Measurements from ENCODE around the gene SKAP1.

Gene SKAP1

DNA sequence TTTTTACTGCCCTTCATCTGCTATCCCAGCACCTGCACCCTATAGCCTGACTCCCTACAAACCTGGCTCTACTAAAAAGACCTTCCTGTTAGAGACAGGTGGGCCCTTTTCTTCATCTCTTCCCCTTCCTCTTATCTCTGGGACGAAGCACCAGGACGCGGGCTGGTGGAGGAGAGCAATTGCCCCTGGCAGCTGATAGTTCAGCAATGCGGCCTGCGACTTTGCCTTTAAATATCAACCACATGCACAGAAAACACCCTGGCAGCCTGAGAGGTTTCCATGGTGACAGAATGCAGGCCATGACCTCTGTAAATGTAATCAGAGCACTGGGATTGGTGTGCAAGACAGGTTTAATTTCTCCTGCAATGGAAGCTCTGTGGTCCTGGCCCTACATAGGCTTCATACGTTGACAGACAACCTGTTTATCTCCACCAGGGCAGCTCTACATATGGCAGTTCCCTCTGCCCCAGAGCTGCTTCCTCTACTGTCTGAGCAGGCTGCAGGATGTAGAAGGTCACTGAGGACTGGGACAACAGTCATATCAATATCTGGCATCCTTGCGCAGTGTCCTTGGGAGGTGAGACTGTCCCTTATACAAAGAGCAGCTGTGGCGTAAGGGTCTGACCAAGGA is 10.0 kb upstream of the SKAP1 start:
- DNase-seq (ENCODE audit: low read depth): no peak
- TF ChIP-seq, protein P1, sequence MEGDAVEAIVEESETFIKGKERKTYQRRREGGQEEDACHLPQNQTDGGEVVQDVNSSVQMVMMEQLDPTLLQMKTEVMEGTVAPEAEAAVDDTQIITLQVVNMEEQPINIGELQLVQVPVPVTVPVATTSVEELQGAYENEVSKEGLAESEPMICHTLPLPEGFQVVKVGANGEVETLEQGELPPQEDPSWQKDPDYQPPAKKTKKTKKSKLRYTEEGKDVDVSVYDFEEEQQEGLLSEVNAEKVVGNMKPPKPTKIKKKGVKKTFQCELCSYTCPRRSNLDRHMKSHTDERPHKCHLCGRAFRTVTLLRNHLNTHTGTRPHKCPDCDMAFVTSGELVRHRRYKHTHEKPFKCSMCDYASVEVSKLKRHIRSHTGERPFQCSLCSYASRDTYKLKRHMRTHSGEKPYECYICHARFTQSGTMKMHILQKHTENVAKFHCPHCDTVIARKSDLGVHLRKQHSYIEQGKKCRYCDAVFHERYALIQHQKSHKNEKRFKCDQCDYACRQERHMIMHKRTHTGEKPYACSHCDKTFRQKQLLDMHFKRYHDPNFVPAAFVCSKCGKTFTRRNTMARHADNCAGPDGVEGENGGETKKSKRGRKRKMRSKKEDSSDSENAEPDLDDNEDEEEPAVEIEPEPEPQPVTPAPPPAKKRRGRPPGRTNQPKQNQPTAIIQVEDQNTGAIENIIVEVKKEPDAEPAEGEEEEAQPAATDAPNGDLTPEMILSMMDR (IDR thresholded peaks at IDR 0.05; ENCODE audit: low read length, missing control alignments): no peak
- H3K4me3 ChIP-seq (replicated peaks; ENCODE audit: low read depth, low read length): no peak overlapping the region

DNA sequence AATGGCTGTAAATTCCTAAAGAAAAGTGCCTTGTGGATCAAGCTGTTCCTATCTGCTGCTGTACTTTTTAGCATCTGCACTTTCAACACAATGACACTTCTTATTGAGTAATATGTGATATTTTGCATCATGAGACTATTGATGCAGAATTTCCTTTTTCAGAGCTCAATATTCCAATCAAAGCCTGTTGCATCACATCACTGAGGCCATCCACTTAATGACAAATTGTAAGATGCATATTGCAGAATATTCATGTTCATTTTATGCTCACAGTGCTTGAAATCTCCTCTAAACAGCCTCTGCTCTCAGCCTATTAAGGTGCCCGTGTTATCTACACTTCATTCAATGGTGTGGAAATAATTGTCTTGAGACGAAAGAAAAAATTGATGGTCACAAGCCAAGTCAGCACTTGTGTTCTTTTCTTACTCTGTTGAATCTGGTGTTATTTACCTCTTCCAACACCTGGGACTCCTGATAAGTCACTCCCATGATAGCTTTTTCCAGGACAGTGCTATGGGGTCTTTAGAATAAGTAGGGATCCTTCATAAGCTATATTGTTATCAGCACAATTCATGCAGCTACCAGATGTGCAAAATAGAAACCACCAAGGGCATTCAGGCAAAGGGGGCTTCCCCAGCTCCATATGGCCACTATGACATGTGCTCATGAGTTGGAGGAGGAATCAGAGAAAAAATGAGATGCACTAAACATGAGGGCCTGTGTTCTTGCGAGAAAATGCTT is 9.3 kb upstream of the SKAP1 start:
- no peak for DNase-seq (ENCODE audit: low read depth)
- TF ChIP-seq, protein P1 (IDR thresholded peaks at IDR 0.05; ENCODE audit: low read length, missing control alignments): no peak
- no peak overlapping the region for H3K4me3 ChIP-seq (replicated peaks; ENCODE audit: low read depth, low read length)

DNA sequence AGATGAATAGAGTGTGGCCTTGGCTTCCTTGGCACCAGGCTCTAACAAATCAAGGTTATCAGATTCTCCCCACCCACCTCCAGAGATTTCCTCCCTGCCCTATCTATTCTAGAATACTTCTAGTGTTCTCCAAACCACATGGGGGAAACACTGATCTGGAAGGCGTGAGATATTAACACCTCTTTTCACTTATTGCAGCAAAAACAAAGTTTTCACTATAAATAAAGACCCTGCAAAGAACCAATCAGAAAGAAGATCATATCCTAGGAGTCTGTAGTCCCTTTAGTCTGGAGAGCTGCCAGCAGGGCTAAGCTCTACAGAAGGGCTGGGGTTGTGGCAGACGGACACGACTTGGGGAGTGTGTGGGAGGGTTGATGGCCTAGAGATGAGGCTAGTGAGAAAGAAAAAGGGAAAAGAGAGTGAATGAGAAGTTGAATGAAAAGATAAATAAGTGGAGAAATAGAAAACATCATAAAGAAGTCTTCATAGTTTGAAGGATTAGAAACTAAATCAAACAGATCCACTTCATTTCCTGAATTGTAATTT is 8.6 kb upstream of the SKAP1 start:
- DNase-seq (ENCODE audit: low read depth): no peak
- TF ChIP-seq, protein P1 (IDR thresholded peaks at IDR 0.05; ENCODE audit: low read length, missing control alignments): no peak
- H3K4me3 ChIP-seq (replicated peaks; ENCODE audit: low read depth, low read length): no peak overlapping the region

DNA sequence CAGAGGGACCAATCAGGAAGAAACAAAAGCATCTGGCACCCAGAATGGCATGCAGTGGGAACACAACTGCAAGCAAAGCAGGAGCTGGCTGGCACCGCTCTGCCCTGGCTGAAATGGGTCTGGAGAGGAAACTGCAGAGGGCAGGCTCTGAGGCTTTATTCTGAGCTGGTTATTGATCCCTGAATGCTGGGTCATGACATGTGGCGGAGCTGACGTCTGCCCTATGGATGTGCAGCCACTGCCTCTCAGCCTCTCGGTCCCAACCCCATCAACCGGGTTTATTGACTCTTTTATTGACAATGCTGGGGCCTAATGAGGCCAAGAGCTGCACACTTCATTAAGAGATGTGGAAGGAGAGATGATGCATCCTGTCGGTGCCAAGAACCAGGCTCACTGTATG is 3.9 kb upstream of the SKAP1 start:
- no peak for DNase-seq (ENCODE audit: low read depth)
- no peak overlapping the region for H3K4me3 ChIP-seq (replicated peaks; ENCODE audit: low read depth, low read length)
- TF ChIP-seq, protein P1 (IDR thresholded peaks at IDR 0.05; ENCODE audit: low read length, missing control alignments): no peak

DNA sequence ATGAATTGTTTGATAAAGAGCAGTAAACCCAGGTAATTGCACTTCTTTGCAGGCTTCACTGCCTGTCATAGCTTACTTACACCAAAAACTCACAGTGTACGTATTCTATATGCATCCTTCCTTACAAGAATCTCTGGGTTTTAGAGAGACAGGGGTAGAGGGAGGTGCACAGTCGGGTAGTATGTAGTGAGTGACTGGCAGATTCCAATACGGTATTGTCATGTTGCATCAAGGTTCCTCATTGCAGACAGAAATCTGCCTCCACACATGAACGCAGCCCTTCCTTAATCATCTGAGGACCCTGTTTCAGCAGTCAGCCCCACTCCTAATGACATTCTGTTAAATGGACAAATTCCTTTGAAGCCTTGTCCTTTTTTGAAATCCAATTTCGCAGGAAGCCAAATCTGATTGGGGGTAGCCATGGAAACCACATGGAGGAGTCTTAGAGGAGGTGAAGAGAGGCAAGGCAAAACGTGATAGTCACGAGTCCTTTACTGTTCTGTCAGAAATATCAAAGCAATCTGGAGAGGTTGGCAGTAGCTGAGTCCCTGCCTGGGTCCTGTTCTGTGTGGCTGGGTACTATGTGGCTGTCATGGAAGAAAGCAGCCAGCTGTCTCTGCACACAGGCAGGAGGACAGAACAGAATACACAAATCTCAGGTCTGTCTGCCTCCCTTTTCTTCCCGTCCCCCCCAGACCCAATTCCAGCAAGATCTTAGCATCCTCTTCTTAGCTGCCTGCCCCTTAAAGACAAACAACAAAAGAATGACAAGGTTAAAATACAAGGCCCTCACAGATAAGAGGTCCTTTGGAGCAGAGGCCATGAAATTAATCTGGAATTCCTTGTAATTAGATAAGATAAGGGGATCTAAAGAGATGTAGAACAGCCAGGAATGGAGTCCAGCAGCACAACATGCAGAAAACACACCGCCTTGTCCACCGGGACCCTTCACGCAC is 3.1 kb upstream of the SKAP1 start:
- no peak for DNase-seq (ENCODE audit: low read depth)
- no peak overlapping the region for H3K4me3 ChIP-seq (replicated peaks; ENCODE audit: low read depth, low read length)
- TF ChIP-seq, protein P1 (IDR thresholded peaks at IDR 0.05; ENCODE audit: low read length, missing control alignments): no peak

DNA sequence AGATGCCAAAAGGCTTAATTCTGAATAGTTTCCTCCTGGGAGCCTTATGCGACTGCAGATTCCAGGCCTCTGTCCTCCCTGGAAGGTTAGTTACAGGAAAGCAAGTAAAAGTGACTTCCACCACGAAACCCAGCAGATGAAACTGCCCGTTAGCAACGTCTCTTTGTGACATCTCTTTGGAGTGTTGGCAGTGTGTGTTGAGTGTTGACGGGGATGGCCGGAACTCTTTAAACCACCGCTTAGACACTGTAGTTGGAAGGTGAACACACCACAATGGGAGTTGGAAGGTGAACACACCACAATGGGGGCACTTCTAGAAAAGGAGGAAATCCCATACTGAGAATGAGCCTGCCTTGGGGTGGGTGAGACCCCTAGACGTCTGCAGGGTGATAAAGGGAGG is 858 bp downstream of the SKAP1 start:
- DNase-seq (ENCODE audit: low read depth): no peak
- TF ChIP-seq, protein P1 (IDR thresholded peaks at IDR 0.05; ENCODE audit: low read length, missing control alignments): no peak
- H3K4me3 ChIP-seq (replicated peaks; ENCODE audit: low read depth, low read length): no peak overlapping the region

Data from fibroblast of pulmonary artery (primary cell).